Thoracic aorta (tissue), 2 donors: ENCODE results near the gene GSC. TPM values are rescaled to one million over a fixed set of nuclear protein-coding genes. Genes with fewer than 3 reads are reported as not detected.

Experiments used
- ATAC-seq: fragments of 150-250 bp; one replicate; pipeline ENCODE4 v1.8.0; 2017; ENCODE audit warnings: low read depth; ENCODE audit not compliant: insufficient number of reproducible peaks, low FRiP score
- DNase-seq: peaks from one replicate; pipeline ENCODE4 v3.0.0-alpha.2; 2020; ENCODE audit warnings: low spot score
- H3K27ac ChIP-seq, 2 donors: fragments of 200-600 bp; sonication (generic); 1 replicate in 1 of 2; 2 replicates in 1 of 2; pipeline ENCODE4 v1.5.1; 2016; ENCODE audit warnings: mild to moderate bottlenecking in 2 of 2, moderate library complexity in 2 of 2
- H3K27me3 ChIP-seq: fragments of 200-600 bp; sonication (generic); replicated peaks from 2 replicates; pipeline ENCODE4 v1.6.0; 2016; ENCODE audit warnings: mild to moderate bottlenecking; ENCODE audit not compliant: insufficient read depth
- H3K36me3 ChIP-seq: fragments of 200-600 bp; sonication (generic); one replicate; pipeline ENCODE4 v1.5.1; 2016
- H3K4me1 ChIP-seq, 2 donors: fragments of 200-600 bp; sonication (generic); 1 replicate in 1 of 2; 2 replicates in 1 of 2; pipeline versions ENCODE4 v1.5.1 to v1.6.0; 2016; ENCODE audit warnings: low read depth in 2 of 2, mild to moderate bottlenecking in 1 of 2; ENCODE audit not compliant: control insufficient read depth in 1 of 2
- H3K4me3 ChIP-seq: fragments of 200-600 bp; sonication (generic); 2 replicates; pipeline ENCODE4 v1.5.1; 2016; ENCODE audit warnings: mild to moderate bottlenecking
- H3K9me3 ChIP-seq: fragments of 200-600 bp; sonication (generic); 2 replicates; pipeline ENCODE4 v1.5.1; 2016
- CTCF ChIP-seq: fragments of 200-600 bp; sonication (generic); IDR thresholded peaks from one replicate; pipeline ENCODE4 v1.5.1; 2019; ENCODE audit warnings: antibody characterized with exemption
- total RNA-seq, 2 donors: library from RNA; depleted of rRNA; stranded (reverse); fragments of >200 nt; gene quantifications; one replicate each; pipeline versions ENCODE4 v1.1.0 to v1.2.3, GENCODE V29; 2016

GSC gene
- total RNA-seq, 2 donors from 2014 or later, result 2.1 TPM; not detected in 1

GRCh38 chr14:94771158-94771905 lies 1.4 kb upstream of the GSC start:
- no peaks in the 10 kb centered on the region for H3K36me3 ChIP-seq
- peaks cover 4 to 23% of the 10 kb centered on the region in 2 donors for H3K4me1 ChIP-seq
- no peak overlapping the region for H3K27ac ChIP-seq
- H3K4me3 ChIP-seq, result no peak overlapping the region
- ATAC-seq (no peak), DNase-seq (no peak)
- TF ChIP-seq CTCF, result no peak
- H3K9me3 ChIP-seq, result no peaks in the 10 kb centered on the region
- peaks cover 29% of the 10 kb centered on the region for H3K27me3 ChIP-seq

GRCh38 chr14:94770815-94771157 lies 873 bp upstream of the GSC start:
- Histone ChIP-seq H3K27me3 (peaks cover 29% of the 10 kb centered on the region), H3K4me1 (peaks cover 4 to 23% of the 10 kb centered on the region in 2 donors), H3K27ac (no peak overlapping the region), H3K9me3 (no peaks in the 10 kb centered on the region), H3K36me3 (no peaks in the 10 kb centered on the region), H3K4me3 (no peak overlapping the region)
- ATAC-seq (no peak), DNase-seq (no peak)
- TF ChIP-seq CTCF, result no peak

DNA sequence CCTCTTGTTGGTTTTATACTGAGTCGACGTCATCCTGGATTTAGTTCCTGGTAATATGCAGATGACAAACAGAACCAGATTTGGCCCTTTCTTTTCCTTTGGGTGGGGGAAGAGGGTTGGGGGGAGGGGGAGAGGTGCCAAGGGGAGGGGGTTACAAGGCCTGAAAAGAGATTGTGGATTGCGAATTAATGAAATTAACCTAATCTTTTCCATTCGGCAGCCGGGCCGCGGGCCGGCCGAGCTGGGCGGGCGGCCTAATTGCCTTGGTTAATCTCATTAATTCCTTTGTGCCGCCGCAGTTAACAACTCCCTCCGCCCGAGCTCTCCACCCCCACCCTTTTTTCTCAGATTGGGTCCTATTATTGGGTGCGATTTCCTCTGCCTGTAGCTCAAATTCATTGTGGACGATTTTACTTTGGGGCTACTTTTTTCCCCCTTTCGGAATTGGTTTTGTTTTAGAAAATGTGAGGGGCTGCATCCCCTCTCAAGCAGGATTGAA lies 387 bp upstream of the GSC start:
- H3K27ac ChIP-seq, result no peak overlapping the region
- no peak for TF ChIP-seq CTCF
- peak overlapping the region; percentile 78 for H3K4me3 ChIP-seq
- ATAC-seq (no peak), DNase-seq (no peak)
- H3K4me1 ChIP-seq, result peaks cover 4 to 23% of the 10 kb centered on the region in 2 donors
- H3K36me3 ChIP-seq, result no peaks in the 10 kb centered on the region
- H3K27me3 ChIP-seq, result peaks cover 29% of the 10 kb centered on the region
- no peaks in the 10 kb centered on the region for H3K9me3 ChIP-seq

- H3K36me3 ChIP-seq, result no peaks in the 10 kb centered on the region
- no peaks in the 10 kb centered on the region for H3K9me3 ChIP-seq
- DNase-seq (no peak), ATAC-seq (no peak)
- peaks cover 25% of the 10 kb centered on the region for H3K27me3 ChIP-seq
- peaks cover 4 to 23% of the 10 kb centered on the region in 2 donors for H3K4me1 ChIP-seq
- no peak overlapping the region for H3K27ac ChIP-seq
- H3K4me3 ChIP-seq, result peak overlapping the region; percentile 78
- TF ChIP-seq CTCF, result no peak
Observed at GRCh38 chr14:94768521-94769390, 1.2 kb downstream of the GSC start.

DNA sequence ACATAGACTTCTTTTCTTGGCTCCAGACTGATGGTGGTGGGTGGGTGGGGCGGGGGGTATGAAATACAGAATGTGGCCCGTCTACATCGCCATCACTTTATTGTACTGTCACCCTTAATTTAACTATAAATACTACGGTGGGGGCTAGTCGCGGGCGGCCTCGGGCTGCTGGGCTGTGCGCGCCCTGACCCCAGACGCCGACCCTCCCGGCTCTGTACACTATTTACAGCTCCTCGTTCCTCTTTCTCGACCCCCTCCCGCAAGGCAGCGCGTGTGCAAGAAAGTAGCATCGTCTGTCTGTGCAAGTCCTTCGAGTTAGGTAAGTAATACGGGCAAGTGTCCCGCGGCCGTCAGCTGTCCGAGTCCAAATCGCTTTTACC lies 1.8 kb downstream of the GSC start:
- ATAC-seq, result no peak
- Histone ChIP-seq H3K27me3 (peaks cover 21% of the 10 kb centered on the region), H3K27ac (no peak overlapping the region), H3K9me3 (no peaks in the 10 kb centered on the region), H3K4me3 (peak overlapping the region; percentile 78), H3K4me1 (peaks cover 4 to 23% of the 10 kb centered on the region in 2 donors), H3K36me3 (no peaks in the 10 kb centered on the region)
- no peak for DNase-seq
- TF ChIP-seq CTCF, result no peak
